K562 (cell line): ENCODE measurements around the gene S100A1. TPM values are rescaled to one million over a fixed set of nuclear protein-coding genes. Genes with fewer than 3 reads are reported as not detected.

Source experiments
- CTCF ChIP-seq, 3 experiments: IDR thresholded peaks in 2 of 3; conservative IDR thresholded peaks in 1 of 3; 2 replicates each; pipeline ENCODE4 v1.5.1; 2011 to 2012; ENCODE audit warnings: low read length in 3 of 3, mild to moderate bottlenecking in 3 of 3, control low read depth in 2 of 3, improper control_type of control experiment in 1 of 3, inconsistent platforms in 1 of 3, low read depth in 1 of 3, mixed read lengths in 1 of 3, moderate library complexity in 1 of 3; ENCODE audit not compliant: insufficient read depth in 2 of 3
- E2F1 ChIP-seq: sonication (generic); formaldehyde crosslinking; IDR thresholded peaks from 2 replicates; pipeline ENCODE4 v1.8.1; 2023; ENCODE audit warnings: mild to moderate bottlenecking, missing genetic modification reagents, moderate library complexity
- E2F4 ChIP-seq: sonication (generic); formaldehyde crosslinking; IDR thresholded peaks from 2 replicates; pipeline ENCODE4 v1.8.0; 2022; ENCODE audit warnings: mild to moderate bottlenecking, low read depth, missing genetic modification reagents
- FOS ChIP-seq: IDR thresholded peaks from 3 replicates; pipeline ENCODE4 v1.6.1; 2011; ENCODE audit not compliant: insufficient read length; ENCODE audit errors: extremely low read depth
- HMGN3 ChIP-seq: IDR thresholded peaks from 2 replicates; pipeline ENCODE4 v1.6.1; 2011; ENCODE audit warnings: borderline replicate concordance, low read depth, mild to moderate bottlenecking, mixed read lengths, low read length; ENCODE audit not compliant: insufficient read length; ENCODE audit errors: extremely low read depth
- MTA3 ChIP-seq: fragments of 450-650 bp; formaldehyde crosslinking; IDR thresholded peaks from 2 replicates; pipeline ENCODE4 v1.6.1; 2017; ENCODE audit warnings: mild to moderate bottlenecking, borderline replicate concordance
- POLR2H ChIP-seq: IDR thresholded peaks from 2 replicates; pipeline ENCODE4 v1.6.1; 2016; ENCODE audit warnings: missing genetic modification characterization, low read depth, mild to moderate bottlenecking, control low read depth, missing compliant biosample characterization, moderate library complexity
- PRMT5 ChIP-seq: sonication (generic); formaldehyde crosslinking; IDR thresholded peaks from 2 replicates; pipeline ENCODE4 v1.5.0; 2020; ENCODE audit warnings: missing genetic modification reagents
- PYGO2 ChIP-seq: fragments of 450-650 bp; IDR thresholded peaks from 2 replicates; pipeline ENCODE4 v1.6.1; 2016; ENCODE audit warnings: mild to moderate bottlenecking, missing genetic modification characterization, moderate library complexity, missing compliant biosample characterization
- RFX7 ChIP-seq: fragments of 250-450 bp; sonication (Bioruptor Pico); IDR thresholded peaks from 2 replicates; pipeline ENCODE4 v1.5.1; 2021; ENCODE audit warnings: mild to moderate bottlenecking
- SIN3B ChIP-seq: fragments of 450-650 bp; IDR thresholded peaks from 2 replicates; pipeline ENCODE4 v1.6.1; 2017; ENCODE audit warnings: low read depth, mild to moderate bottlenecking, moderate library complexity
- YBX1 ChIP-seq: fragments of 450-650 bp; IDR thresholded peaks from 2 replicates; pipeline ENCODE4 v1.7.1; 2016; ENCODE audit warnings: mild to moderate bottlenecking
- ZBTB33 ChIP-seq: sonication (generic); formaldehyde crosslinking; IDR thresholded peaks from 2 replicates; pipeline ENCODE4 v1.8.1; 2023; ENCODE audit warnings: mild to moderate bottlenecking, missing genetic modification reagents
- ZNF24 ChIP-seq: fragments of 450-650 bp; IDR thresholded peaks from 2 replicates; pipeline ENCODE4 v1.6.1; 2016
- ZNF551 ChIP-seq: fragments of 250-450 bp; sonication (Bioruptor Pico); IDR thresholded peaks from 2 replicates; pipeline ENCODE4 v1.5.0; 2021; ENCODE audit warnings: mild to moderate bottlenecking, moderate library complexity
- ZNF75A ChIP-seq: fragments of 450-650 bp; formaldehyde crosslinking; IDR thresholded peaks from 2 replicates; pipeline ENCODE4 v1.4.0; 2020; ENCODE audit warnings: mild to moderate bottlenecking
- ZNF77 ChIP-seq: fragments of 250-450 bp; sonication (Bioruptor Pico); IDR thresholded peaks from 2 replicates; pipeline ENCODE4 v1.5.0; 2020
- polyA plus RNA-seq, 8 experiments: library from polyadenylated mRNA; depleted of rRNA in 4 of 8; stranded (reverse) in 5 of 8; unstranded in 3 of 8; fragments of >200 nt; fragmentation: Nextera tagmentation in 2 of 8; fragmentation: Illumina TruSeq in 1 of 8; extraction: Ambion mirVana in 2 of 8; extraction: Trizol in 1 of 8; gene quantifications; 2 replicates each; pipeline versions ENCODE4 v1.2.1 to v1.2.3, GENCODE V29; 2011 to 2014; ENCODE audit warnings: inconsistent platforms in 1 of 8, missing spikeins in 1 of 8
- total RNA-seq, 7 experiments: library from RNA; depleted of rRNA in 6 of 7; stranded (reverse); fragments of >200 nt in 6 of 7; fragmentation: Illumina TruSeq in 2 of 7; extraction: Trizol in 2 of 7; gene quantifications; 2 replicates each; pipeline versions ENCODE4 v1.2.1 to v1.2.3, GENCODE V29; 2011 to 2021; ENCODE audit warnings: low replicate concordance in 1 of 7
- TF ChIP-seq, protein P1 (sequence below): IDR thresholded peaks from 2 replicates; pipeline ENCODE4 v1.6.1; 2011; ENCODE audit not compliant: insufficient read length; ENCODE audit errors: extremely low read depth
- TF ChIP-seq, protein P2 (sequence below): fragments of 200-800 bp; sonication (Bioruptor generic); IDR thresholded peaks from 2 replicates; pipeline ENCODE4 v1.6.1; 2017; ENCODE audit warnings: missing genetic modification characterization, missing compliant biosample characterization

Gene S100A1
- total and polyA plus RNA-seq, 9 of the 15 experiments (the other 6 are each of a cell fraction or from before 2014, with no cell fraction given): 0.44 to 30.1 (median 12.7) TPM

DNA sequence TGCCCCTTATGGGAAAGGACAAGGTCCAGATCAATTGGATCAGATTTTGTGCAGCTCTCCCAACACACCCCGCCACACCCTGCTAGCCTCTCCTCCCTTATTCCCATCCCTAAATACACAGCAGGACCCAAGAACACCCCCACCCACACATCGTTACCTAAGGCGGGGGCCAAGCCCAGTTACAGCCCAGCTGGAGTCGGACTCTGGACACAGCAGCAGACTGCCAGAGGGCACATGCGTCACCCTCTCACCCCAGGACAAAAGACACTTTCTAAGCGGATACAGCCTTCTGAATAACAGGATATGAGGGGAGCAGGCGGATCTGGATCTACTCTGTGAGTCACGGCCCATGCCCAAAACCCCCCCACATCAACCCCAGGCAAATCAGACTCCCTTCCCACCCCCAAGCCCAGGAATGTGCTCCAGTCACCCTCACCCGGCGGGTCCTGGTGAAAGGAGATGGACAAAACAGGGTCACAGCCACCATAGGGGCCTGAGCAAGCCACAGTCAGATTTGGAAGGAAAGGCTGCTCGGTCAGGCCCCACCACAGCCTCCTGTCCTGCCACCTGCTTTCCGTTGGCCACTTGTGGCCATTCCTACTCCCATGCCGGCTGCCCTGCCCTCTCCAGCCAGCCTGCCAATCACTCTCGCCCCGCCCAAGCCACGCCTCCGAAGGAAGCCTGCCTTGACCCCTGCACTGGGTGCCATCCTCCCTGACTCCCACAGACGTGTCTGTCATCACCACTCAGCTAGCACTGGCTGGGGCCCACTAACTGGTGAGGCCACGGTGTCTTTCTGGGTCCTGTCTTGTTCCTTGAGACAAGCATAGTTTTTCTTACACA is 19.3 kb upstream of the S100A1 start (continued):
- TF ChIP-seq ZNF24: no peak
- no peak for TF ChIP-seq PYGO2
- TF ChIP-seq FOS: no peak
- TF ChIP-seq POLR2H: no peak
- no peak for TF ChIP-seq E2F1 (CRISPR knock-in tag)
- TF ChIP-seq RFX7: no peak
- no peak for TF ChIP-seq PRMT5 (CRISPR knock-in tag)
- no peak for TF ChIP-seq SIN3B
- TF ChIP-seq, protein P1, sequence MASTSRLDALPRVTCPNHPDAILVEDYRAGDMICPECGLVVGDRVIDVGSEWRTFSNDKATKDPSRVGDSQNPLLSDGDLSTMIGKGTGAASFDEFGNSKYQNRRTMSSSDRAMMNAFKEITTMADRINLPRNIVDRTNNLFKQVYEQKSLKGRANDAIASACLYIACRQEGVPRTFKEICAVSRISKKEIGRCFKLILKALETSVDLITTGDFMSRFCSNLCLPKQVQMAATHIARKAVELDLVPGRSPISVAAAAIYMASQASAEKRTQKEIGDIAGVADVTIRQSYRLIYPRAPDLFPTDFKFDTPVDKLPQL: no peak
- TF ChIP-seq CTCF (IDR thresholded peaks at IDR 0.05 in 2 of 3, conservative IDR thresholded peaks at IDR 0.05 in 1 of 3; ENCODE audit: insufficient read depth in 2 of 3, low read depth in 1 of 3, low read length in 3 of 3): no peak
- TF ChIP-seq ZBTB33 (CRISPR knock-in tag): 0 out of 2 replicates have a peak, but pooled peaks have one; percentile 15
- no peak for TF ChIP-seq YBX1
- no peak for TF ChIP-seq E2F4
- no peak for TF ChIP-seq ZNF75A
- TF ChIP-seq HMGN3: no peak
- TF ChIP-seq ZNF551: no peak
- TF ChIP-seq MTA3: peak; percentile 62; the same call in 1 of the 2 replicates
- no peak for TF ChIP-seq ZNF77 (CRISPR knock-in tag)
- TF ChIP-seq, protein P2, sequence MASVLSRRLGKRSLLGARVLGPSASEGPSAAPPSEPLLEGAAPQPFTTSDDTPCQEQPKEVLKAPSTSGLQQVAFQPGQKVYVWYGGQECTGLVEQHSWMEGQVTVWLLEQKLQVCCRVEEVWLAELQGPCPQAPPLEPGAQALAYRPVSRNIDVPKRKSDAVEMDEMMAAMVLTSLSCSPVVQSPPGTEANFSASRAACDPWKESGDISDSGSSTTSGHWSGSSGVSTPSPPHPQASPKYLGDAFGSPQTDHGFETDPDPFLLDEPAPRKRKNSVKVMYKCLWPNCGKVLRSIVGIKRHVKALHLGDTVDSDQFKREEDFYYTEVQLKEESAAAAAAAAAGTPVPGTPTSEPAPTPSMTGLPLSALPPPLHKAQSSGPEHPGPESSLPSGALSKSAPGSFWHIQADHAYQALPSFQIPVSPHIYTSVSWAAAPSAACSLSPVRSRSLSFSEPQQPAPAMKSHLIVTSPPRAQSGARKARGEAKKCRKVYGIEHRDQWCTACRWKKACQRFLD (CRISPR knock-in tag): peak; percentile 60; the same call in 1 of the 2 replicates
